Measurements from ENCODE around the gene TH. TPM values are rescaled to one million over a fixed set of nuclear protein-coding genes. Genes with fewer than 3 reads are reported as not detected.

TH gene
- 0.09 TPM in 1 of 5 replicates, not detected in the others for total RNA-seq (2022; extraction: Qiagen RNA extraction; ENCODE audit: low read depth)

GRCh38 chr11:2171591-2172003 lies at the start of gene TH:
TSS of gene TH (minus strand) at chr11:2171815. CDS start at chr11:2171786, 29 bp downstream.

GRCh38 chr11:2160736-2161259 lies 10.8 kb downstream of the TH start, which contains the start of gene INS:
TSS of gene INS (minus strand) at chr11:2161209. CDS start at chr11:2160971, 238 bp downstream.

GRCh38 chr11:2139123-2139521 lies 32.5 kb downstream of the TH start, which contains the start of gene IGF2:
TSS of gene IGF2 (minus strand) at chr11:2139389. CDS start at chr11:2135523, 3,866 bp downstream.

Other genes with a start within 250 kb of the TH start
- gene MRPL23, start 224.5 kb downstream of the TH start, total RNA-seq (2022; extraction: Qiagen RNA extraction; ENCODE audit: low read depth): 147 to 160 TPM (median 156 TPM) in 5 replicates
- gene H19, start 174.0 kb downstream of the TH start, total RNA-seq (2022; extraction: Qiagen RNA extraction; ENCODE audit: low read depth): 7.0 to 13.2 TPM (median 9.8 TPM) in 5 replicates
- gene IGF2, start 32.4 kb downstream of the TH start, total RNA-seq (2022; extraction: Qiagen RNA extraction; ENCODE audit: low read depth): 1.3 to 3.3 TPM (median 1.9 TPM) in 5 replicates
- gene INS, start 10.6 kb downstream of the TH start, total RNA-seq (2022; extraction: Qiagen RNA extraction; ENCODE audit: low read depth): not detected in 5 replicates
- 0.03 to 0.07 TPM in 2 of 5 replicates, not detected in the others for gene ASCL2, start 98.8 kb upstream of the TH start, total RNA-seq (2022; extraction: Qiagen RNA extraction; ENCODE audit: low read depth)
- not detected in 5 replicates for gene C11orf21, start 130.1 kb upstream of the TH start, total RNA-seq (2022; extraction: Qiagen RNA extraction; ENCODE audit: low read depth)
- not detected in 5 replicates for gene TSPAN32, start 130.2 kb upstream of the TH start, total RNA-seq (2022; extraction: Qiagen RNA extraction; ENCODE audit: low read depth)
- 281 to 422 TPM (median 421 TPM) in 5 replicates for gene CD81, start 205.5 kb upstream of the TH start, total RNA-seq (2022; extraction: Qiagen RNA extraction; ENCODE audit: low read depth)
- gene TSSC4, start 228.9 kb upstream of the TH start, total RNA-seq (2022; extraction: Qiagen RNA extraction; ENCODE audit: low read depth): 45.5 to 81.8 TPM (median 73.8 TPM) in 5 replicates

Data from A549 treated with CpdA at 1 μM for 4 hours (cell line).